ENCODE data around the gene CYP11A1. TPM values are rescaled to one million over a fixed set of nuclear protein-coding genes. Genes with fewer than 3 reads are reported as not detected.

CYP11A1 gene
- total RNA-seq, 2 experiments from 2014 or later = not detected

DNA sequence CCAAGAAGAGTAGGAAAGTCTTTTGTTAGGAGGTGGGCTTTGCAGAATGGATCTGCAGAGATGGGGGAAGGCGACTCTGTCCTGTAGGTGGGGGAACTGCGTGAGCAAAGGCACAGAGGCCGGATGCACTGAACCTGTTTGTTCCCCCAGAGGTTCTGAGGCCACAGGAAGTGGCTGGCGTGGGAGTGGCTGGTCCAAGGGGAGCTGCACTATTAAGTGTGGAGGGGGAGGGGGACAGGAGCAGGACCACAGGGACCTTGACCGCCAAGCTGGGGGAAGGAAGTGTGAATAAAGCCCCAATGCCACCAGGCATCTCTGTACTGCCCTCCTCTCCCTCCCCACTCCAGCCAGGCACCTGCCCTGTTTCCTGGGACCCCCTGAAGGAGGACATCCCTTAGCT, 51.8 kb downstream of the CYP11A1 start:
- Mint-ChIP-seq H3K4me1 (ENCODE audit: low read depth) (peaks cover 73% of the 10 kb centered on the region), H3K36me3 (ENCODE audit: low read depth) (no peaks in the 10 kb centered on the region), H3K27ac (peak overlapping the region; percentile 86), H3K4me3 (peak overlapping the region; percentile 64), H3K9me3 (ENCODE audit: insufficient read depth) (no peaks in the 10 kb centered on the region), H3K27me3 (ENCODE audit: low read depth) (no peaks in the 10 kb centered on the region)
- ChIA-PET POLR2A (interaction anchor here (0.6 to 1.4 kb wide), 2 partner anchors 13 to 225 kb away, joined by 3 to 5 read pairs; no protein-coding TSS in a partner anchor), CTCF (interaction anchor here (1.0 to 1.7 kb wide), 5 partner anchors 8 to 343 kb away, joined by 3 to 9 read pairs (median 4); no protein-coding TSS in a partner anchor)
- ATAC-seq = peak; percentile 64
- DNase-seq = peak; percentile 83

DNA sequence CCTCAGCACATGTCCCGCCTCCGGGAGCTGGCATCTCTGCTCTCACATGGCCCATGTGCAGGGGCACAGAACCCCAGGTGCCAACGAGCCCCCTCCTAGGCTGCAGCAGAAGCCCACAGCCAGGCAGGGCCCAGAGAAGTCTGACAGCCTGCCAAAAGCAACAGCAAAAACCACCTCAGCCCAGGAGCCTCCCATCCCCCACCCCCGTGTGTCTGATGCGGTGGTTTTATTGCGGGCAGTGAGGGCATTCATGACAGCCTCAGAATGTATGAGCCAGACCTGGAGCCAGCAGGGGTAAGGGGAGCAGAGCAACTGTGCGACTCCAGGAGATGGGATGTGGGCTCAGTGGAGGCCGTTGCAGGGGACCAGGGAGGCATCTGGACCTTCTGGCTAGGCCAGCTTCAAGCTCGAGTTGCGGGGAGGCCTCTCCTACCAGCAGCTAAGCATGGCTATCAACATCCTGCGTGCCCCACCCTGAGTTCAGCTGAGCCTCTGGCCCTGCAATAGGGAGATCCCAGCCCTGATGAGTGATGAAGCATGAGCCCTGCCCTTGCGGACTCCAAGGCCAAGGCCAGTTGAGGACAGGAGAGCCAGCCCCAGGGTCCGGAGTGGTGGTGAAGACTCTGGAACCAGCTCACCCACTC, 52.5 kb downstream of the CYP11A1 start:
- Mint-ChIP-seq H3K27ac (peak overlapping the region; percentile 86), H3K9me3 (ENCODE audit: insufficient read depth) (no peaks in the 10 kb centered on the region), H3K4me3 (peak overlapping the region; percentile 64), H3K27me3 (ENCODE audit: low read depth) (no peaks in the 10 kb centered on the region), H3K4me1 (ENCODE audit: low read depth) (peaks cover 66% of the 10 kb centered on the region), H3K36me3 (ENCODE audit: low read depth) (no peaks in the 10 kb centered on the region)
- CTCF ChIA-PET = interaction anchor here (1.0 to 1.7 kb wide), 5 partner anchors 7 to 342 kb away, joined by 3 to 9 read pairs (median 4); no protein-coding TSS in a partner anchor
- DNase-seq (peak; percentile 82), ATAC-seq (peak; percentile 53)
- POLR2A ChIA-PET = interaction anchor here (1.4 kb wide), 1 partner anchor 14 kb away, joined by 5 read pairs; no protein-coding TSS in a partner anchor

DNA sequence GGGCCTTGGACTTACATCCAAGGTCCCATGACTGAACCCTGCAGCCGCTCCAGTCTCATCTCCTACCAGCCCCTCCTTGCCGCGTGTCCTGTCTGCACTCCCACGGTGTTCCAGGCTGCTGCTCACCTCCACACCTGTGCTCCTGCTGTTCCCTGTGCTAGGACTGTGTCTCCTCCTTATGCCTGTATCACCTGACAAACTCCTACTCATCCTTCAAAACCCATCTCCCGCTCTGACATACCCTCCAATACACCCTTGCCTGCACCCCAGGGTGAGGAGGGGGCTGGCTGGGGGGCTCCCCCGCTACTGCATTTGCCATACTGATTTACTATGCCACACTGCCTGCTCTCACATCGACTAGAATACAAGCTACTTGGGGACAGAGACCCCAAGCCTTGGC, 53.6 kb downstream of the CYP11A1 start:
- no peaks in the 10 kb centered on the region for H3K9me3 Mint-ChIP-seq (ENCODE audit: insufficient read depth)
- ATAC-seq (no peak), DNase-seq (no peak)
- H3K4me1 Mint-ChIP-seq (ENCODE audit: low read depth) = peaks cover 56% of the 10 kb centered on the region
- H3K36me3 Mint-ChIP-seq (ENCODE audit: low read depth) = no peaks in the 10 kb centered on the region
- ChIA-PET CTCF (no interaction called here), POLR2A (no interaction called here)
- peak overlapping the region; percentile 86 for H3K27ac Mint-ChIP-seq
- peak overlapping the region; percentile 17 for H3K4me3 Mint-ChIP-seq
- peaks cover 3% of the 10 kb centered on the region for H3K27me3 Mint-ChIP-seq (ENCODE audit: low read depth)

DNA sequence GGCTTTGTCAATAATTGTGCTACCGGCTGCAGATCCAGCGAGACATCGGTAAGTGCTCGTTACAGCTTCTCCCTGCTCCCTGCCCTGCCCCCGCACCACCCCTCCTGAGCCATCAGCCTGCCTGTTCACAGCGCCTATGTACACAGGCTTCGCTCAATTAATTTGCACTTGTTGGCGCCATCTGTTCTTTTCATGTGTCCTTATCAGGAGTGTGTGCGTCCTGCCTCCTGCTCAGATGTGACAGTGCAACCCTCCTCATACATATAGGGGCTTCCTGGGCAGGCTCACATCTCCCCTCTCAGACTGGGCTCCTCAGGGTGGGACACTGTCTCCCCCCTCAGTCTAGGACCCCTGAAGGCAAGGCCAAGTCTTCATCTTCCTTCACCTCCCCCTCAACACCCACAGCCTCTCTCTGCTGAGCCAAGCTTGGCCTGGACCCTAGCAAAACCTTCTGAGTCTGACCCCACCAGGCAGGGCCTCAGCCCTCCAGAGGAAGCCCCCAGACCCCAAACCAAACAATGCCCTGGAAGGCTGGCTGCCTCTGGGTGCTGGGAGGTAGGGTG, 54.9 kb downstream of the CYP11A1 start:
- peak overlapping the region; percentile 71 for H3K27ac Mint-ChIP-seq
- peaks cover 43% of the 10 kb centered on the region for H3K4me1 Mint-ChIP-seq (ENCODE audit: low read depth)
- no peak for DNase-seq
- no peak overlapping the region for H3K4me3 Mint-ChIP-seq
- no peak for ATAC-seq
- H3K9me3 Mint-ChIP-seq (ENCODE audit: insufficient read depth) = no peaks in the 10 kb centered on the region
- ChIA-PET CTCF (interaction anchor here (1.5 to 6.5 kb wide), 2 partner anchors 9 to 340 kb away, joined by 3 to 119 read pairs; no protein-coding TSS in a partner anchor), POLR2A (no interaction called here)
- H3K36me3 Mint-ChIP-seq (ENCODE audit: low read depth) = no peaks in the 10 kb centered on the region
- peaks cover 8% of the 10 kb centered on the region for H3K27me3 Mint-ChIP-seq (ENCODE audit: low read depth)

DNA sequence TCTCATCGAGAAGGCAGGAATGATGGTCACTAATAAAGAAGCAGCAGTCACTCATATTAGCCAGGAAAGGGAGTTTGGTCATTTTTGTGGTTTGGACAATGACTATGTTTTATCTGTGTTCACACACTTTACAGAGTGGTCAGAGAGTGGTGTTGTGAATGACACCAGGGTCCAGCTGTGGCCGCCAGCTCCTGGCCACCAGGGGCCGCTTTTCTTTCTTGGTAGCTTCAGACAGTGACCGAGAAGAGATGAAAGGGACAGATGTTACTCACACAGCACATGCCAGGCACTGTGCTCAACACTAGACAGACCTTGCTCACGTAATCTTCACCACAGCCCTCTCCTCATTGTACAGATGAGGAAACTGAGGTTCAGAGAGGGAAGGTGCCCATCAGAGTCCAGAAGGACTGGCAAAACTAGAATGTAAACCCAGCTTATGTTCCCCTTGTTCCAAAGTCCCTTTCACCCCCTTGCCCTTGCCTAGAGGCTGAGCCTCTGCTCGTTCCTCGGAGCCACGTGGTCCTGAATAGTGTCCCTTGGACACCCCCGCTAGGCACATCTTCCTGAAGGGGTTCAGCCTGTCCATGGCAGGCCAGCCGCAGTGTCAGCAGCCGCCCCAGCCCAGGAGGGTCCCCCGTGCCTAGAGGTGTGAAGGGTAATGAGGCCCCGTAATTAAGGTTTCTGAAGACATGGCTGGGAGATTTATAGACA, 55.6 kb downstream of the CYP11A1 start:
- Mint-ChIP-seq H3K27me3 (ENCODE audit: low read depth) (peaks cover 11% of the 10 kb centered on the region), H3K36me3 (ENCODE audit: low read depth) (no peaks in the 10 kb centered on the region), H3K4me1 (ENCODE audit: low read depth) (peaks cover 37% of the 10 kb centered on the region), H3K4me3 (no peak overlapping the region), H3K27ac (peak overlapping the region; percentile 71), H3K9me3 (ENCODE audit: insufficient read depth) (no peaks in the 10 kb centered on the region)
- ATAC-seq (no peak), DNase-seq (no peak)
- ChIA-PET CTCF (interaction anchor here (1.5 to 6.5 kb wide), 2 partner anchors 9 to 339 kb away, joined by 3 to 119 read pairs; no protein-coding TSS in a partner anchor), POLR2A (no interaction called here)

DNA sequence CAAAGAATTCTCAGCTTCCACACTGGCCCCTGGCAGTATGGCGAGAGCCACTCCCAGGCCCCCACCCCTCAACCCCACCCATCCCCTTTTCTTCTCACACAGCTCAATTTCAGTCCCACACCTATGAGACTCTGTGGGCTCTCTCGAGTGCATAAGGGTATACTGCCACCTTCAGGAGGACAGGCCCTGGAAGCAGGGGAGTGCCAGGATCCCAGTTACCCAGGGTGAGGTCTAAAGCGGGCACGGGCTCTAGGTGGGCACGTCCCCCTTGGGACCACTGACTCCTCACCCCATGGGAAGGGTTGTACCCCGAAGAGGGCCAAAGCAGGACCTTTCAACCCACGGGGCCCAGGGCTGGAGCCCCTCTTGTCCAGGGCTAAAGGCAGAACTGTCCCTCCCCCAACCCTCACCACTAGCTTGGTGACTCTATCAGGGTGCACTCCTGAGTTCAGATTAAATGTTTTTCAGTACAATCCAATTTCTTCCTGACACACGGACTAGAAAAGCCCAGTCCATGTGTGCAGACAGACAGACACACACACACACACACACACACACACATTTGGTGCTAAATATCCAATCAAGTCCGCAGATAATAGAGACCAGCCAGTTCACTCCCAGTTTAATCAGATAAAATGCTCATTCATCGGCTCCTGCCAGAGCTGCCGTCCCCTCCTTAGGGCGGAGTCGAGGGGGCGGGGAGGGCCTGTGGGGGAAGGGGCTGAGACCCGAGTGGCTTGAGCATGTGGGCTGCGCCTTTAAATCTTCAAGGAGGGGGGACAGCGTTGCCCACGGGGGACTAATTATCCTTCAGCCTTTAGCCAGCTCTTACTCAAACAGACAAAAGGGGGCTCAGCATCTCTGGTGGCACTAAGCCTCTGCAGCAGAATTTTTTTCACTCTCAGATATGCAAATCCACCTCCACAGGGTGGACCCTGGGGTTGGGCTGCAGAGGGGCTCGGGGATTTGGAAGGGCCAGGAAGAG, 59.3 kb downstream of the CYP11A1 start:
- H3K4me1 Mint-ChIP-seq (ENCODE audit: low read depth) = peaks cover 4% of the 10 kb centered on the region
- ATAC-seq (peak; percentile 84), DNase-seq (peak; percentile 68)
- POLR2A ChIA-PET = interaction anchor here (0.6 to 1.2 kb wide), 2 partner anchors 17 to 151 kb away, joined by 3 read pairs; no protein-coding TSS in a partner anchor
- no peaks in the 10 kb centered on the region for H3K36me3 Mint-ChIP-seq (ENCODE audit: low read depth)
- CTCF ChIA-PET = interaction anchor here (0.6 to 6.5 kb wide), 32 partner anchors 8 to 335 kb away, joined by 3 to 119 read pairs (median 4); partner anchors contain the start of gene ISLR2
- H3K27me3 Mint-ChIP-seq (ENCODE audit: low read depth) = peaks cover 26% of the 10 kb centered on the region
- no peak overlapping the region for H3K4me3 Mint-ChIP-seq
- no peak overlapping the region for H3K27ac Mint-ChIP-seq
- H3K9me3 Mint-ChIP-seq (ENCODE audit: insufficient read depth) = no peaks in the 10 kb centered on the region

DNA sequence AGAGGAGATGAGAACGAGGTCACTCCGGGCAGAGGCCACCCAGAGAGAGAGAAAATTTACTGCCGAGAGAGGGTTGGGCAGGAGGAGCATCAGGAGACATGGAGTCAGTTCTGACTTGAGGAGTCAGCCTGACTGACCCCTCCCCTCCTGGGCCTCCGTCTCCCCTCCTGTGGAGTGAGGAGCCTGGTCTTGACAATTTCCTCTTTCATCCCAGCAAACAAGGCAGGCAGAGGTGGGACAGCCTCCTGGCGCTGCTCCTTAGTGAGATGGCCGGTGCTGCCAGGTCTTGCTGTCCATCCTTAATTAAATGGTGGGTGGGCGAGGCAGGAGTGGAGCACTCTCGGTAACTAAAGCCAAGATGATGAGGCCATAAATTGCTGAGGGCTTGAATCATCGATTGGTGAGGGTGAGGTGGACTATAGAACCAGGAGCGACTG, 60.6 kb downstream of the CYP11A1 start:
- peaks cover 33% of the 10 kb centered on the region for H3K27me3 Mint-ChIP-seq (ENCODE audit: low read depth)
- no peak for DNase-seq
- no peak overlapping the region for H3K4me3 Mint-ChIP-seq
- ChIA-PET CTCF (interaction anchor here (0.9 to 6.5 kb wide), 18 partner anchors 9 to 334 kb away, joined by 3 to 119 read pairs (median 4); partner anchors contain the start of gene ISLR2), POLR2A (no interaction called here)
- no peak for ATAC-seq
- no peaks in the 10 kb centered on the region for H3K36me3 Mint-ChIP-seq (ENCODE audit: low read depth)
- H3K4me1 Mint-ChIP-seq (ENCODE audit: low read depth) = peaks cover 1% of the 10 kb centered on the region
- no peaks in the 10 kb centered on the region for H3K9me3 Mint-ChIP-seq (ENCODE audit: insufficient read depth)
- H3K27ac Mint-ChIP-seq = no peak overlapping the region

DNA sequence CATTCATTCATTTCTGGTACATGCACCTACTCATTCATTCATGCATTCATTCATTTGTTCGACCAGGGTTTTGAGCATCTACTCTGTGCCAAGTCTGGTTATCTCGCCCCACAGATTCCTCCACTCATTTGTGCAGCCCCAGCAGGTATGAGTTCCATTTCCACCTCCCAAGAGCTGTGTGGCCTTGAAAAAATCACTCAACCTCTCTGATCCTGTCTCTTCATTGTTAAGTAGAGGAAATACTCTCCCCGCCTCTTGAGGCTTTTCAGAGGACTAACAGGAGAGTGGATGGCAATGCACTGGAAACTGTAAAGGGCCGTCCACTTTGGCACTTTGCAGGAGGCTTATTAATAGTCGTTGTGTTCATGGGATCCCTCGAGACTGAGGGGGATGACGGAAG, 61.8 kb downstream of the CYP11A1 start:
- Mint-ChIP-seq H3K4me1 (ENCODE audit: low read depth) (peaks cover 1% of the 10 kb centered on the region), H3K4me3 (no peak overlapping the region), H3K27me3 (ENCODE audit: low read depth) (peaks cover 40% of the 10 kb centered on the region), H3K9me3 (ENCODE audit: insufficient read depth) (no peaks in the 10 kb centered on the region), H3K36me3 (ENCODE audit: low read depth) (no peaks in the 10 kb centered on the region), H3K27ac (no peak overlapping the region)
- ChIA-PET CTCF (no interaction called here), POLR2A (no interaction called here)
- DNase-seq = no peak
- no peak for ATAC-seq

DNA sequence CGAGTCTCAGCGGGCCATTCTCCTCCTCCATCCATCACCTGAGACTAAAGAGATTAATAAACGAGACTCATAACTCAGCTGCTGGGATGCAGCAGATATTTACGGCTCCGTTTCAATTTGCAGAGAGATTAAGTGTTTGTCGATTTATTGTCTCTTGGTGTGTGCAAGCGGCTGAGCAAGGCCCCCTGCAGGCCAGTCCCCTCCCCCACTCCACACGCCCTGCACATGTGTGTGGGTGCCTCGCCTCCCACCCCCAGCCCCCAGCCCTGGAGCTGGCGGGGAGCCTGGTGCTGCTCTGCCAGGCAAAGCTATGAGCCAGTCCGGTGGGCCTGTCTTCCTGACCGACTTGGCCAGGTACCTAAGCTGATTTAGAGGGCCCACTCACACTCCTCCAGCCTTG, 63.0 kb downstream of the CYP11A1 start:
- POLR2A ChIA-PET = no interaction called here
- H3K4me1 Mint-ChIP-seq (ENCODE audit: low read depth) = peaks cover 1% of the 10 kb centered on the region
- DNase-seq = no peak
- peaks cover 47% of the 10 kb centered on the region for H3K27me3 Mint-ChIP-seq (ENCODE audit: low read depth)
- H3K36me3 Mint-ChIP-seq (ENCODE audit: low read depth) = no peaks in the 10 kb centered on the region
- H3K27ac Mint-ChIP-seq = no peak overlapping the region
- ATAC-seq = no peak
- CTCF ChIA-PET = interaction anchor here (0.8 to 2.4 kb wide), 4 partner anchors 16 to 331 kb away, joined by 3 to 12 read pairs (median 6); no protein-coding TSS in a partner anchor
- no peaks in the 10 kb centered on the region for H3K9me3 Mint-ChIP-seq (ENCODE audit: insufficient read depth)
- no peak overlapping the region for H3K4me3 Mint-ChIP-seq

DNA sequence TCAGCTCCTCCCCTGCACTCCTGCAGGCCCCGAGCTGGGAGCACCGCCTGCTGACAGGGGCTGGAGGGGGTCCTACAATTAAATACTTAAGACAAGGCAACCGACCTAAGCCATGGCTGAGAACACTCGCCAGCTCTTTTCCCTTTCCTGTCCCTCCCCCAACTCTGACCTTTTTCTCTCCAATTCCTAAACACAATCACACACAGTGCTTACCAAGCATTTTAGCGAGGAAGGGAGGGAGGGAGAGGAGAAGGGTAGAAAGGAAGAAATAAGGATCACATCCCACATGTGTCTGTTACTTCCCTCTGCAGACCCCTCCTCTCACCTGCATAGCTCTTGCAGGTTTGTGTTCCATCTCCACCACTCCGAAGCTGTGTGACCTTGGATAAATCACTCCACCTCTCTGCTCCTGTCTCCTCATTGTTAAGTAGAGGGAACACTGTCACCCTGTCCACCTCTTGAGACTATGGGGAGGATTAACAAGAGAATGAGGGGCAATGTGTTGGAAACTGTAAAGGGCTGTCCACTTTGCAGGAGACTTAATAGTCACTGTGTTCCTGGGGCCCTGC, 63.6 kb downstream of the CYP11A1 start:
- CTCF ChIA-PET = interaction anchor here (1.0 to 2.4 kb wide), 4 partner anchors 16 to 331 kb away, joined by 3 to 12 read pairs (median 6); no protein-coding TSS in a partner anchor
- no peaks in the 10 kb centered on the region for H3K36me3 Mint-ChIP-seq (ENCODE audit: low read depth)
- POLR2A ChIA-PET = no interaction called here

More for the DNA sequence above, 63.6 kb downstream of the CYP11A1 start:
- no peak for DNase-seq
- no peak for ATAC-seq
- peaks cover 44% of the 10 kb centered on the region for H3K27me3 Mint-ChIP-seq (ENCODE audit: low read depth)
- H3K27ac Mint-ChIP-seq = no peak overlapping the region
- H3K9me3 Mint-ChIP-seq (ENCODE audit: insufficient read depth) = no peaks in the 10 kb centered on the region
- H3K4me1 Mint-ChIP-seq (ENCODE audit: low read depth) = peaks cover 1% of the 10 kb centered on the region
- no peak overlapping the region for H3K4me3 Mint-ChIP-seq
